WTC11 (cell line): ENCODE measurements around the gene C1QL4. TPM values are rescaled to one million over a fixed set of nuclear protein-coding genes. Genes with fewer than 3 reads are reported as not detected.

ENCODE experiments used
- ATF6 ChIP-seq: sonication (generic); formaldehyde crosslinking; IDR thresholded peaks from 2 replicates; pipeline ENCODE4 v1.8.1; 2023; ENCODE audit warnings: mild to moderate bottlenecking, missing genetic modification reagents
- CTCF ChIP-seq: fragments of 200-600 bp; IDR thresholded peaks from 2 replicates; pipeline ENCODE4 v1.8.0; 2022; ENCODE audit warnings: antibody characterized with exemption
- EMX1 ChIP-seq: fragments of 250-450 bp; sonication (Bioruptor Pico); IDR thresholded peaks from 2 replicates; pipeline ENCODE4 v1.8.0; 2021; ENCODE audit warnings: mild to moderate bottlenecking
- FOXP1 ChIP-seq: sonication (generic); formaldehyde crosslinking; IDR thresholded peaks from 2 replicates; pipeline ENCODE4 v1.8.0; 2022; ENCODE audit warnings: missing genetic modification reagents, mild to moderate bottlenecking, moderate library complexity, borderline replicate concordance
- GTF2I ChIP-seq: fragments of 250-450 bp; sonication (Bioruptor Pico); conservative IDR thresholded peaks from 2 replicates; pipeline ENCODE4 v1.4.0; 2021; ENCODE audit warnings: mild to moderate bottlenecking
- HMGA2 ChIP-seq: fragments of 250-450 bp; sonication (Bioruptor Pico); IDR thresholded peaks from 2 replicates; pipeline ENCODE4 v1.4.0; 2021; ENCODE audit warnings: mild to moderate bottlenecking, moderate library complexity
- HMGXB4 ChIP-seq: sonication (generic); formaldehyde crosslinking; IDR thresholded peaks from 2 replicates; pipeline ENCODE4 v1.8.1; 2023; ENCODE audit warnings: mild to moderate bottlenecking, moderate library complexity, missing genetic modification reagents
- IRF2 ChIP-seq: sonication (generic); formaldehyde crosslinking; IDR thresholded peaks from 2 replicates; pipeline ENCODE4 v1.8.0; 2022; ENCODE audit warnings: low read depth, missing genetic modification reagents, borderline replicate concordance
- JUN ChIP-seq: sonication (generic); formaldehyde crosslinking; IDR thresholded peaks from 2 replicates; pipeline ENCODE4 v1.8.0; 2023; ENCODE audit warnings: mild to moderate bottlenecking, missing genetic modification reagents
- KAT7 ChIP-seq: sonication (generic); formaldehyde crosslinking; IDR thresholded peaks from 2 replicates; pipeline ENCODE4 v1.8.1; 2023; ENCODE audit warnings: missing genetic modification reagents, mild to moderate bottlenecking, borderline replicate concordance
- MLX ChIP-seq: sonication (generic); formaldehyde crosslinking; IDR thresholded peaks from 2 replicates; pipeline ENCODE4 v1.8.1; 2023; ENCODE audit warnings: mild to moderate bottlenecking, missing genetic modification reagents, moderate library complexity
- MXD4 ChIP-seq: fragments of 250-450 bp; sonication (Bioruptor Pico); IDR thresholded peaks from 2 replicates; pipeline ENCODE4 v1.8.0; 2021; ENCODE audit warnings: mild to moderate bottlenecking, moderate library complexity, borderline replicate concordance
- MYBL2 ChIP-seq: sonication (generic); formaldehyde crosslinking; IDR thresholded peaks from 2 replicates; pipeline ENCODE4 v1.8.1; 2023; ENCODE audit warnings: mild to moderate bottlenecking, moderate library complexity, missing genetic modification reagents
- NFATC4 ChIP-seq: fragments of 250-450 bp; sonication (Bioruptor Pico); IDR thresholded peaks from 2 replicates; pipeline ENCODE4 v1.9.0; 2021; ENCODE audit warnings: mild to moderate bottlenecking
- NFE2L1 ChIP-seq: sonication (generic); formaldehyde crosslinking; IDR thresholded peaks from 2 replicates; pipeline ENCODE4 v1.8.1; 2023; ENCODE audit warnings: missing genetic modification reagents
- NR1H2 ChIP-seq: sonication (generic); formaldehyde crosslinking; IDR thresholded peaks from 2 replicates; pipeline ENCODE4 v1.9.0; 2021; ENCODE audit warnings: mild to moderate bottlenecking, moderate library complexity, missing genetic modification reagents
- NR2C2 ChIP-seq: sonication (generic); formaldehyde crosslinking; IDR thresholded peaks from 2 replicates; pipeline ENCODE4 v1.8.0; 2022; ENCODE audit warnings: mild to moderate bottlenecking, missing genetic modification reagents
- PRRX2 ChIP-seq: fragments of 250-450 bp; sonication (Bioruptor Pico); IDR thresholded peaks from 2 replicates; pipeline ENCODE4 v1.8.0; 2021; ENCODE audit warnings: mild to moderate bottlenecking
- SOX15 ChIP-seq: fragments of 250-450 bp; sonication (Bioruptor Pico); IDR thresholded peaks from 2 replicates; pipeline ENCODE4 v1.9.0; 2021; ENCODE audit warnings: mild to moderate bottlenecking
- TEAD1 ChIP-seq: sonication (generic); formaldehyde crosslinking; IDR thresholded peaks from 2 replicates; pipeline ENCODE4 v1.8.0; 2022; ENCODE audit warnings: mild to moderate bottlenecking, missing genetic modification reagents
- TEAD4 ChIP-seq: sonication (generic); formaldehyde crosslinking; IDR thresholded peaks from 2 replicates; pipeline ENCODE4 v1.8.0; 2022; ENCODE audit warnings: mild to moderate bottlenecking, missing genetic modification reagents
- TP53 ChIP-seq: sonication (generic); formaldehyde crosslinking; IDR thresholded peaks from 2 replicates; pipeline ENCODE4 v1.8.1; 2023; ENCODE audit warnings: mild to moderate bottlenecking, missing genetic modification reagents
- ZNF138 ChIP-seq: sonication (generic); formaldehyde crosslinking; conservative IDR thresholded peaks from 2 replicates; pipeline ENCODE4 v1.8.1; 2022; ENCODE audit warnings: mild to moderate bottlenecking, moderate library complexity, missing genetic modification reagents
- ZNF281 ChIP-seq: sonication (generic); formaldehyde crosslinking; IDR thresholded peaks from 2 replicates; pipeline ENCODE4 v1.8.0; 2023; ENCODE audit warnings: mild to moderate bottlenecking, missing genetic modification reagents
- ZNF416 ChIP-seq: fragments of 250-450 bp; sonication (Bioruptor Pico); IDR thresholded peaks from 2 replicates; pipeline ENCODE4 v1.9.0; 2021; ENCODE audit warnings: mild to moderate bottlenecking, inconsistent platforms
- total RNA-seq: library from RNA; stranded (reverse); gene quantifications from 3 replicates; pipeline ENCODE4 v1.2.3, GENCODE V29; 2021
- TF ChIP-seq, protein P1 (sequence below): fragments of 250-450 bp; sonication (Bioruptor Pico); IDR thresholded peaks from 2 replicates; pipeline ENCODE4 v1.9.0; 2021; ENCODE audit warnings: moderate library complexity, mild to moderate bottlenecking, inconsistent platforms, borderline replicate concordance
- TF ChIP-seq, protein P2 (sequence below): sonication (generic); formaldehyde crosslinking; IDR thresholded peaks from 2 replicates; pipeline ENCODE4 v1.8.1; 2023; ENCODE audit warnings: mild to moderate bottlenecking, missing genetic modification reagents, moderate library complexity
- TF ChIP-seq, protein P3 (sequence below): sonication (generic); formaldehyde crosslinking; conservative IDR thresholded peaks from 2 replicates; pipeline ENCODE4 v1.8.1; 2022; ENCODE audit warnings: mild to moderate bottlenecking, missing genetic modification reagents
- TF ChIP-seq, protein P4 (sequence below): sonication (generic); formaldehyde crosslinking; IDR thresholded peaks from 2 replicates; pipeline ENCODE4 v1.8.0; 2022; ENCODE audit warnings: mild to moderate bottlenecking, missing genetic modification reagents

Gene C1QL4
- total RNA-seq, 1 experiment from 2014 or later = 1.2 TPM

DNA sequence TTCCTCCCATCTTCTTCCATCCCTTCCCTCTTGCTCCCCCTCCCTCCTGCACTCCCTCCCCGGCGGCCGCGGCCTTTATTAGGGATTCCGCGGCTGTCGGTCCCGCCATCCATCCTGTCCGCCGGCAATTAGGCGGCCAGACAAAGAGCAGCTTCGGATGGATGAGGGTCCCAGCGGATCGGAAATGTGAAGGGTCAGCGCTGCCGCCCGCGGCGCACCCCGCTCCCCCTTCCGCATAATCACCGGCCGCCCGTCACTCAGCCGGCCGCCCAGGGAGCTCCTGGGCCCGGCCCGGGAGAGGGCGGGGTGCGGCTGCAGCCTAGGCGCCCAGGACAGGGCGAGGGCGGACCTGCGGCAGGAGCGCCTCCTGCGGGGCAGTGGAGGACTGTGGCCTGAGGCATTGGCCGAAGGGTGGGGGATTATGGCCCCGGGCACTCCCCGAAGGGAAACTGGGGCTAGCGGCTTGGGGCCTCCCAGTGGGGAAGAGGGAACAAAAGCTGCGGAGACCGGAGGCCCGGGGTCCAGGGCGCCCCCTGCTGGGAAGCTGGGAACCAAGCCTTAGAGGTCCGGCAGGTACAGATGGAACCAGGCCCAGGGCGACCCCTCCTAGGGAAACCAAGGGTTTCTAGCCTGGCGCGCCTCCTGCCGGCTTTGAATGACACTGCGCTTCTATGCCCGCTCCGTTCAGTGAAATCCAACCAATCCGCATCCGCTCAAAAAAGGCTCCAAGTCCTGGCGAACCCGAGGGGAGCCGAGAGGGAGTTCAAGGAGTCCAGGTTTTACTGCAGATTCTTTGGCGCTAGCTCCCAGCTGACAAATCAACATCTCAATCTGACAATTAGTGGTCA is 5.3 kb upstream of the C1QL4 start (continued):
- TF ChIP-seq ZNF416 (0 out of 2 replicates have a peak, but pooled peaks have one; percentile 43), KAT7 (no peak), HMGXB4 (CRISPR knock-in tag) (peak; percentile 62), NFATC4 (CRISPR knock-in tag) (no peak), EMX1 (CRISPR knock-in tag) (no peak), CTCF (peak; percentile 92), NFE2L1 (CRISPR knock-in tag) (no peak), NR1H2 (CRISPR knock-in tag) (no peak), ZNF281 (CRISPR knock-in tag) (no peak), TEAD4 (CRISPR knock-in tag) (0 out of 2 replicates have a peak, but pooled peaks have one; percentile 55), JUN (CRISPR knock-in tag) (no peak), MYBL2 (peak; percentile 86), SOX15 (CRISPR knock-in tag) (no peak), PRRX2 (no peak; the same call in 1 of the 2 replicates), NR2C2 (CRISPR knock-in tag) (no peak), MXD4 (CRISPR knock-in tag) (no peak), HMGA2 (CRISPR knock-in tag) (no peak), ZNF138 (CRISPR knock-in tag) (no peak), TP53 (no peak), TEAD1 (CRISPR knock-in tag) (no peak), GTF2I (CRISPR knock-in tag) (no peak), MLX (CRISPR knock-in tag) (no peak), FOXP1 (peak; percentile 83; the same call in 1 of the 2 replicates), ATF6 (no peak), IRF2 (CRISPR knock-in tag) (no peak)
- TF ChIP-seq, protein P1, sequence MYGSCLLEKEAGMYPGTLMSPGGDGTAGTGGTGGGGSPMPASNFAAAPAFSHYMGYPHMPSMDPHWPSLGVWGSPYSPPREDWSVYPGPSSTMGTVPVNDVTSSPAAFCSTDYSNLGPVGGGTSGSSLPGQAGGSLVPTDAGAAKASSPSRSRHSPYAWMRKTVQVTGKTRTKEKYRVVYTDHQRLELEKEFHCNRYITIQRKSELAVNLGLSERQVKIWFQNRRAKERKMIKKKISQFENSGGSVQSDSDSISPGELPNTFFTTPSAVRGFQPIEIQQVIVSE (CRISPR knock-in tag) = no peak
- TF ChIP-seq, protein P2, sequence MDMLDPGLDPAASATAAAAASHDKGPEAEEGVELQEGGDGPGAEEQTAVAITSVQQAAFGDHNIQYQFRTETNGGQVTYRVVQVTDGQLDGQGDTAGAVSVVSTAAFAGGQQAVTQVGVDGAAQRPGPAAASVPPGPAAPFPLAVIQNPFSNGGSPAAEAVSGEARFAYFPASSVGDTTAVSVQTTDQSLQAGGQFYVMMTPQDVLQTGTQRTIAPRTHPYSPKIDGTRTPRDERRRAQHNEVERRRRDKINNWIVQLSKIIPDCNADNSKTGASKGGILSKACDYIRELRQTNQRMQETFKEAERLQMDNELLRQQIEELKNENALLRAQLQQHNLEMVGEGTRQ (CRISPR knock-in tag) = no peak
- TF ChIP-seq, protein P3, sequence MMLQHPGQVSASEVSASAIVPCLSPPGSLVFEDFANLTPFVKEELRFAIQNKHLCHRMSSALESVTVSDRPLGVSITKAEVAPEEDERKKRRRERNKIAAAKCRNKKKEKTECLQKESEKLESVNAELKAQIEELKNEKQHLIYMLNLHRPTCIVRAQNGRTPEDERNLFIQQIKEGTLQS (CRISPR knock-in tag) = no peak
- TF ChIP-seq, protein P4, sequence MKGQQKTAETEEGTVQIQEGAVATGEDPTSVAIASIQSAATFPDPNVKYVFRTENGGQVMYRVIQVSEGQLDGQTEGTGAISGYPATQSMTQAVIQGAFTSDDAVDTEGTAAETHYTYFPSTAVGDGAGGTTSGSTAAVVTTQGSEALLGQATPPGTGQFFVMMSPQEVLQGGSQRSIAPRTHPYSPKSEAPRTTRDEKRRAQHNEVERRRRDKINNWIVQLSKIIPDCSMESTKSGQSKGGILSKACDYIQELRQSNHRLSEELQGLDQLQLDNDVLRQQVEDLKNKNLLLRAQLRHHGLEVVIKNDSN (CRISPR knock-in tag) = peak; percentile 6; the same call in 1 of the 2 replicates
